Activated T-cell treated with anti-CD3 and anti-CD28 coated beads for 24 hours (primary cell): ENCODE results near the gene LMF1.

Experiments
- DNase-seq: peaks from one replicate; pipeline ENCODE4 v3.0.0-alpha.2; 2020; ENCODE audit warnings: low read depth

The LMF1 gene

GRCh38 chr16:970766-971581 is at the start of gene LMF1:
Gene LMF1 (minus strand): TSS chr16:970984. CDS start chr16:970980, 4 bp downstream.
- peak; percentile 96 for DNase-seq

GRCh38 chr16:1020091-1020399 is 49.3 kb upstream of the LMF1 start:
- no peak for DNase-seq

GRCh38 chr16:1019231-1020090 is 48.7 kb upstream of the LMF1 start:
- no peak for DNase-seq

- no peak for DNase-seq
These were observed 47.8 kb upstream of the LMF1 start for GRCh38 chr16:1018447-1019198.

- DNase-seq, result no peak
These were observed 44.1 kb upstream of the LMF1 start for GRCh38 chr16:1014771-1015495.

GRCh38 chr16:1014221-1014620 is 43.4 kb upstream of the LMF1 start:
- DNase-seq, result no peak

- DNase-seq, result no peak
These were observed 42.8 kb upstream of the LMF1 start for GRCh38 chr16:1013593-1013900.

- DNase-seq, result no peak
These were observed 42.2 kb upstream of the LMF1 start for GRCh38 chr16:1012722-1013592.

GRCh38 chr16:1012135-1012534 is 41.4 kb upstream of the LMF1 start:
- DNase-seq, result no peak

- no peak for DNase-seq
These were observed 40.7 kb upstream of the LMF1 start for GRCh38 chr16:1011316-1012082.

GRCh38 chr16:1010815-1011214 is 40.0 kb upstream of the LMF1 start:
- no peak for DNase-seq

GRCh38 chr16:1010251-1010650 is 39.5 kb upstream of the LMF1 start:
- DNase-seq, result no peak

GRCh38 chr16:1009358-1010150 is 38.8 kb upstream of the LMF1 start:
- DNase-seq, result no peak

- no peak for DNase-seq
These were observed 37.3 kb upstream of the LMF1 start for GRCh38 chr16:1008085-1008484.

GRCh38 chr16:1007284-1007850 is 36.6 kb upstream of the LMF1 start:
- DNase-seq, result no peak

- DNase-seq, result no peak
These were observed 36.0 kb upstream of the LMF1 start for GRCh38 chr16:1006781-1007180.

- DNase-seq, result no peak
These were observed 34.5 kb upstream of the LMF1 start for GRCh38 chr16:1005286-1005685.

GRCh38 chr16:1003391-1004347 is 32.9 kb upstream of the LMF1 start:
- DNase-seq, result peak; percentile 38
